ENCODE results near the gene RPS6KC1. TPM values are rescaled to one million over a fixed set of nuclear protein-coding genes. Genes with fewer than 3 reads are reported as not detected.

RPS6KC1 gene
- total RNA-seq, 6 donors from 2014 or later, result 8.3 to 31.4 (median 15.1) TPM

GRCh38 chr1:213180833-213181232 lies 129.8 kb downstream of the RPS6KC1 start:
- ATAC-seq (ENCODE audit: low FRiP score in 2 of 2), result no peak
- Histone ChIP-seq H3K4me1 (no peaks in the 10 kb centered on the region), H3K9me3 (peaks cover 0 to 4% (median under 1%) of the 10 kb centered on the region in 4 donors), H3K4me3 (no peak overlapping the region), H3K27me3 (no peaks in the 10 kb centered on the region), H3K36me3 (peaks cover 0 to 3% (median 0%) of the 10 kb centered on the region in 4 donors), H3K27ac (no peak overlapping the region)
- TF ChIP-seq POLR2A (IDR thresholded peaks at IDR 0.05), result no peak
- no peak for TF ChIP-seq EP300 (IDR thresholded peaks at IDR 0.05)
- no peak for TF ChIP-seq CTCF (IDR thresholded peaks at IDR 0.05)
- no peak for TF ChIP-seq POLR2AphosphoS5 (IDR thresholded peaks at IDR 0.05)
- no peak for DNase-seq
- WGBS, 2 donors, result 97 to 98% methylated on average over 1 of the region's 1 CpG

- Histone ChIP-seq H3K27me3 (no peaks in the 10 kb centered on the region), H3K9me3 (peaks cover 8 to 16% (median 10%) of the 10 kb centered on the region in 4 donors), H3K36me3 (peaks cover 0 to 3% (median 0%) of the 10 kb centered on the region in 4 donors), H3K4me1 (no peaks in the 10 kb centered on the region), H3K27ac (no peak overlapping the region), H3K4me3 (no peak overlapping the region)
- DNase-seq (no peak), ATAC-seq (ENCODE audit: low FRiP score in 2 of 2) (no peak)
- WGBS, 2 donors, result 91 to 93% methylated on average over 3 of the region's 3 CpGs
- no peak for TF ChIP-seq CTCF (IDR thresholded peaks at IDR 0.05)
- no peak for TF ChIP-seq POLR2A (IDR thresholded peaks at IDR 0.05)
- TF ChIP-seq EP300 (IDR thresholded peaks at IDR 0.05), result no peak
- no peak for TF ChIP-seq POLR2AphosphoS5 (IDR thresholded peaks at IDR 0.05)
Observed at GRCh38 chr1:213183036-213183672, 132.1 kb downstream of the RPS6KC1 start.

GRCh38 chr1:213186168-213186567 lies 135.1 kb downstream of the RPS6KC1 start:
- H3K9me3 ChIP-seq, result peaks cover 8 to 21% (median 10%) of the 10 kb centered on the region in 4 donors
- no peak overlapping the region for H3K4me3 ChIP-seq
- H3K4me1 ChIP-seq, result no peaks in the 10 kb centered on the region
- DNase-seq, result no peak
- WGBS, 2 donors, result 92 to 96% methylated on average over 2 of the region's 2 CpGs
- no peak for TF ChIP-seq CTCF (IDR thresholded peaks at IDR 0.05)
- no peak for TF ChIP-seq EP300 (IDR thresholded peaks at IDR 0.05)
- TF ChIP-seq POLR2A (IDR thresholded peaks at IDR 0.05), result no peak
- no peak for TF ChIP-seq POLR2AphosphoS5 (IDR thresholded peaks at IDR 0.05)
- H3K36me3 ChIP-seq, result no peaks in the 10 kb centered on the region
- no peak for ATAC-seq (ENCODE audit: low FRiP score in 2 of 2)
- H3K27me3 ChIP-seq, result no peaks in the 10 kb centered on the region
- no peak overlapping the region for H3K27ac ChIP-seq

GRCh38 chr1:213192026-213192425 lies 141.0 kb downstream of the RPS6KC1 start:
- 93 to 98% methylated on average over 1 of the region's 1 CpG for WGBS, 2 donors
- TF ChIP-seq CTCF (IDR thresholded peaks at IDR 0.05) (no peak), POLR2A (IDR thresholded peaks at IDR 0.05) (no peak), POLR2AphosphoS5 (IDR thresholded peaks at IDR 0.05) (no peak), EP300 (IDR thresholded peaks at IDR 0.05) (no peak)
- Histone ChIP-seq H3K4me1 (no peaks in the 10 kb centered on the region), H3K4me3 (no peak overlapping the region), H3K36me3 (no peaks in the 10 kb centered on the region), H3K27me3 (no peaks in the 10 kb centered on the region), H3K27ac (no peak overlapping the region), H3K9me3 (peaks cover 0 to 8% (median 0%) of the 10 kb centered on the region in 4 donors)
- DNase-seq, result no peak
- no peak for ATAC-seq (ENCODE audit: low FRiP score in 2 of 2)

GRCh38 chr1:213194383-213194782 lies 143.3 kb downstream of the RPS6KC1 start:
- Histone ChIP-seq H3K4me3 (no peak overlapping the region), H3K36me3 (peaks cover 0 to 9% (median 0%) of the 10 kb centered on the region in 4 donors), H3K27me3 (no peaks in the 10 kb centered on the region), H3K27ac (no peak overlapping the region), H3K9me3 (peaks cover 0 to 22% (median 8%) of the 10 kb centered on the region in 4 donors), H3K4me1 (no peaks in the 10 kb centered on the region)
- no peak for DNase-seq
- WGBS, 2 donors, result 96 to 100% methylated on average over 5 of the region's 5 CpGs
- no peak for ATAC-seq (ENCODE audit: low FRiP score in 2 of 2)
- no peak for TF ChIP-seq POLR2AphosphoS5 (IDR thresholded peaks at IDR 0.05)
- TF ChIP-seq POLR2A (IDR thresholded peaks at IDR 0.05), result no peak
- no peak for TF ChIP-seq EP300 (IDR thresholded peaks at IDR 0.05)
- TF ChIP-seq CTCF (IDR thresholded peaks at IDR 0.05), result no peak

Measured in upper lobe of left lung (tissue), 6 donors.